Testis (tissue), 3 donors: ENCODE results near the gene PIM3. TPM values are rescaled to one million over a fixed set of nuclear protein-coding genes. Genes with fewer than 3 reads are reported as not detected.

Experiments
- DNase-seq: peaks from one replicate; pipeline ENCODE4 v3.0.0-alpha.2; 2019
- H3K27ac ChIP-seq, 2 donors: fragments of 200-600 bp; sonication (generic); one replicate each; pipeline ENCODE4 v1.5.1; 2019
- H3K27me3 ChIP-seq: fragments of 200-600 bp; sonication (generic); one replicate; pipeline ENCODE4 v1.5.1; 2019
- H3K36me3 ChIP-seq: fragments of 200-600 bp; sonication (generic); one replicate; pipeline ENCODE4 v1.5.1; 2017; ENCODE audit warnings: low read depth; ENCODE audit errors: missing control alignments
- H3K4me1 ChIP-seq: fragments of 200-600 bp; sonication (generic); one replicate; pipeline ENCODE4 v1.5.1; 2019
- H3K4me3 ChIP-seq, 2 donors: fragments of 200-600 bp; sonication (generic); one replicate each; pipeline ENCODE4 v1.5.1; 2017 to 2019
- H3K9me3 ChIP-seq: fragments of 200-600 bp; sonication (generic); one replicate; pipeline ENCODE4 v1.5.1; 2017
- CTCF ChIP-seq, 3 experiments: fragments of 450-650 bp in 2 of 3; fragments of 200-600 bp in 1 of 3; sonication (generic) in 1 of 3; IDR thresholded peaks; one replicate each; pipeline ENCODE4 v1.5.1; 2016 to 2019; ENCODE audit warnings: antibody characterized with exemption in 3 of 3, mild to moderate bottlenecking in 2 of 3, moderate library complexity in 1 of 3
- POLR2A ChIP-seq: fragments of 450-650 bp; IDR thresholded peaks from one replicate; pipeline ENCODE4 v1.6.1; 2017; ENCODE audit warnings: antibody characterized with exemption, mild to moderate bottlenecking, moderate library complexity
- WGBS, 2 donors: methylation state at CpG; one replicate each; pipeline ENCODE4 v1.1.5; 2018; 5-methylcytosine and 5-hydroxymethylcytosine counted together
- intact Hi-C: fragments of 100-400 bp; cut with DNase I; formaldehyde crosslinking; loops from one replicate; pipeline ENCODE4 v1.15.1; 2023; ENCODE audit warnings: low total_unique reads
- polyA plus RNA-seq: library from polyadenylated mRNA; stranded (reverse); fragments of 350-450 nt; fragmentation: Illumina TruSeq; extraction: RNeasy Lipid Tissue Mini Kit (QIAGEN cat#74804); gene quantifications from one replicate; pipeline ENCODE4 v1.2.3, GENCODE V29; 2014; ENCODE audit warnings: low read depth, low replicate concordance; ENCODE audit not compliant: insufficient read depth
- total RNA-seq, 2 donors: library from RNA; depleted of rRNA; stranded (reverse); fragments of >200 nt; gene quantifications; one replicate each; pipeline ENCODE4 v1.2.3, GENCODE V29; 2016

PIM3 gene
- total and polyA plus RNA-seq, 3 donors from 2014 or later: 50.8 to 89.9 (median 68.2) TPM

- Histone ChIP-seq H3K9me3 (no peaks in the 10 kb centered on the region), H3K27me3 (no peaks in the 10 kb centered on the region), H3K36me3 (no peaks in the 10 kb centered on the region), H3K27ac (no peak overlapping the region), H3K4me1 (peaks cover 9% of the 10 kb centered on the region), H3K4me3 (no peak overlapping the region)
- WGBS, 2 donors: 74 to 92% methylated on average over 5 to 6 of the region's 6 CpGs
- TF ChIP-seq POLR2A (no peak), CTCF (IDR thresholded peaks at IDR 0.05) (no peak)
- no peak for DNase-seq
- intact Hi-C loops: no loop called here
Observed at GRCh38 chr22:49947296-49947622, 13.3 kb upstream of the PIM3 start.

GRCh38 chr22:49948116-49948957, 12.2 kb upstream of the PIM3 start:
- 89 to 96% methylated on average over 5 to 19 of the region's 23 CpGs for WGBS, 2 donors
- peaks cover 16% of the 10 kb centered on the region for H3K4me1 ChIP-seq
- no peak for TF ChIP-seq POLR2A
- no peak for TF ChIP-seq CTCF (IDR thresholded peaks at IDR 0.05)
- H3K27ac ChIP-seq: no peak overlapping the region
- no peaks in the 10 kb centered on the region for H3K27me3 ChIP-seq
- no peaks in the 10 kb centered on the region for H3K9me3 ChIP-seq
- no peak for DNase-seq
- intact Hi-C loops: no loop called here
- no peaks in the 10 kb centered on the region for H3K36me3 ChIP-seq
- no peak overlapping the region for H3K4me3 ChIP-seq

GRCh38 chr22:49948958-49949913, 11.3 kb upstream of the PIM3 start:
- no peak for DNase-seq
- H3K36me3 ChIP-seq: no peaks in the 10 kb centered on the region
- H3K27ac ChIP-seq: no peak overlapping the region
- 79 to 88% methylated on average over 28 to 42 of the region's 42 CpGs for WGBS, 2 donors
- H3K4me1 ChIP-seq: peaks cover 16% of the 10 kb centered on the region
- intact Hi-C loops: no loop called here
- no peak overlapping the region for H3K4me3 ChIP-seq
- TF ChIP-seq CTCF (IDR thresholded peaks at IDR 0.05) (no peak), POLR2A (no peak)
- H3K9me3 ChIP-seq: no peaks in the 10 kb centered on the region
- no peaks in the 10 kb centered on the region for H3K27me3 ChIP-seq

DNA sequence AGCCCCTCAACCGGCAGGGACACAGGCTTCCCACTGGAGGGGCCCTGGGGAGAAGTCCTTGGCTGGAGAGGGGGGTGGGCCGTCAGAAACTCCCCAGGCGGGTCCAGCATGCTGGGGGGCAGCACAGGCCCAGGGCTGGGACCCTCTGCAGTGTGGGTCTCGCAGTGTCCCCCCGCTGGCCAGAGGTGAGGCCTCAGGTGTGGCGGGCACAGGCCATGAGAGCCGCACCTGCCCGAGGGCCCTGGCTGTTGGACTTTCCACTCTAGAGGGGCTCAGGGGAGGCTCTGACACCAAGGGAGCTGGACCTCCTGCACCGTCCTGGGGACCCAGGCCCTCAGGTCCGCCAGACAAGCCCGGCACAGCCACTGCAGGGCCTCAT, 10.7 kb upstream of the PIM3 start:
- TF ChIP-seq POLR2A: no peak
- 85% methylated on average over 8 of the region's 11 CpGs; no CpG with 5 or more reads in 1 of the 2 donors for WGBS, 2 donors
- H3K4me1 ChIP-seq: peaks cover 16% of the 10 kb centered on the region
- intact Hi-C loops: no loop called here
- no peak for DNase-seq
- no peak overlapping the region for H3K4me3 ChIP-seq
- H3K27ac ChIP-seq: no peak overlapping the region
- no peaks in the 10 kb centered on the region for H3K27me3 ChIP-seq
- no peaks in the 10 kb centered on the region for H3K36me3 ChIP-seq
- no peaks in the 10 kb centered on the region for H3K9me3 ChIP-seq

- no peak overlapping the region for H3K4me3 ChIP-seq
- intact Hi-C loops: no loop called here
- H3K4me1 ChIP-seq: peaks cover 16% of the 10 kb centered on the region
- TF ChIP-seq CTCF (IDR thresholded peaks at IDR 0.05) (no peak), POLR2A (no peak)
- H3K36me3 ChIP-seq: no peaks in the 10 kb centered on the region
- no peaks in the 10 kb centered on the region for H3K27me3 ChIP-seq
- H3K27ac ChIP-seq: no peak overlapping the region
- WGBS, 2 donors: 89 to 92% methylated on average over 11 to 18 of the region's 18 CpGs
- H3K9me3 ChIP-seq: no peaks in the 10 kb centered on the region
- DNase-seq: no peak
Observed at GRCh38 chr22:49950396-49950994, 10.1 kb upstream of the PIM3 start.
